Measurements from ENCODE around the gene SCN1A.
A peak's percentile ranks its signal among the peaks of the same experiment; 100 is the strongest.
"Not testable (repeated sequence)": the region's sequence is repeated elsewhere in the genome, so short reads cannot be mapped to it uniquely, and the experiment has no call there.

The SCN1A gene

DNA sequence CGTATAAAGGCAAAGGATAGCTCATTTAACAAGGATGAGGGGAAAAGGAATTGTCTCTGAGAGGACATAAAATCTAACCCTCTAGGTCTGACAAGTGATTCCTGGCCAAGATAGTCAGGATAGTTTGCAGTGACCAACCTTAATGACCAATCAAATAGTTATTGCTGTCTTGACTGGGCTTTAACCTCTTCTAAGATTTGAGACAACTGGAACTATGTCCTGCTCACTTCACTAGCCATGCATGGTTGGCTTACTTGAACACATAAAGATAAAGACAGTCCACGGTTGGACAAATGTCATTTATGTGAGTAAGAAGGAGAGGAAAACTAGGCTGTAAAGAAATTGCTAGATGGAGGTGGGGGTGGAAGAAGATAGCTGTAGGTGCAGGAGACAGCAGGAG lies 53.8 kb downstream of the SCN1A start:
- no peak for DNase-seq

- DNase-seq, result no peak
These were observed 57.6 kb downstream of the SCN1A start for GRCh38 chr2:166070231-166070630.

DNA sequence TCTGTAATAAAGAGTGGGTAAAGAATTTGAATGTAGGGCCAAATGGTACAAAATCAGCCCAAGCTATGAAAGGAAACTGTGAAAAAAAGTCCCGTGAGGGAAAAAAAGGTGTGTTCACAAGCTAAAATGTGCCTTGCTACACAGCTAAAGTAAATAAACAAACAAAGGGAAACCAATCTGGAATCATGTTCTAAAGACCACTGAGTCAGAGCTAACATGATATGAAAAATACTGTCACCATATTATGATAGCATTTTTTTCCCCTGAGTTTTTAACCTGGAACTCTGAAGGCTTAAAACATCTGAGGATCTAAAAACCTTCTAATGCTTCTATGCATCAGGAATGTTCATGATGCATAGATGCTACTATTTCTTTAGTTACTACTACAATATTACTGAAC lies 58.8 kb downstream of the SCN1A start:
- DNase-seq, result no peak

DNA sequence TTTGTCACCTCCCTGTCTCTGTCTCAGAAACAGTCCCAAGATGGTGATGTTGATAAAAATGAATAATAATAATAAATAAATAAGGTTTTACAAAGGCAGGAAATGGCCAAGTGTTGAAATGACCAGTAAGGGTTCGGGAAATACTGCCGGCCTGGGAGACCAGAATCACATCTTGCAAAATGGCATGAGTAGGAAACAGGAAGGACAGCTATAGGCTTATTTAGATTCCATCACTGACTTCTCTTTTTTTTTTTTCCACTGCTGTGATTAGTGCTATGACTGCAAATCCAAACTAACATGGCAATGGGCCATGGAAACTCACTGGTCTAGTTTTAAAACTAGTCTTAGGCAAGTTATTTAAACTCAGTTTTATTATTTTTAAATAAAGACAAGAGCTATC lies 60.6 kb downstream of the SCN1A start:
- DNase-seq, result no peak

DNA sequence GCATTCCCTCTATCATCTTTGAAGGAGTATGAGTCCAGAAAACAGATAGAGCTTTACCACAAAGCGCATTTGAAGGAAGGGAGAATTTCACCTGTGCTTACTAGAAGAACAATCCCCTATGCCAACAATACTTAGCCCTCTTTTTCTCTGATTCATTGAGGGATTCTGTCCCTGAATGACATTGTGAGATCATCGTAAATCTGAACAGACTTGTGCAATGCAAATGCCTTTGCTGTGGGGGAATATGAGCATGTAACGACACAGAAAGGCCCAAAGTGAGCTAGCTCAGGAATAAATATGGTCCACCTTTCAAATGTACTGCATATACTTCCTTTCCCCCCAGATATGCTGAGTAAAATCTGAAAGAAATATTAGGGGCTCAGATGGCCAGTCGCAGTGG lies 67.6 kb downstream of the SCN1A start:
- DNase-seq, result no peak

GRCh38 chr2:166057370-166058164 lies 70.3 kb downstream of the SCN1A start:
- DNase-seq, result peak; percentile 6

GRCh38 chr2:166044853-166045483 lies 82.9 kb downstream of the SCN1A start:
- DNase-seq, result no peak

GRCh38 chr2:166042768-166043390 lies 84.9 kb downstream of the SCN1A start:
- no peak for DNase-seq

- no peak for DNase-seq
These were observed 85.5 kb downstream of the SCN1A start for GRCh38 chr2:166042356-166042755.

- no peak for DNase-seq
These were observed 86.2 kb downstream of the SCN1A start for GRCh38 chr2:166041613-166042012.

DNA sequence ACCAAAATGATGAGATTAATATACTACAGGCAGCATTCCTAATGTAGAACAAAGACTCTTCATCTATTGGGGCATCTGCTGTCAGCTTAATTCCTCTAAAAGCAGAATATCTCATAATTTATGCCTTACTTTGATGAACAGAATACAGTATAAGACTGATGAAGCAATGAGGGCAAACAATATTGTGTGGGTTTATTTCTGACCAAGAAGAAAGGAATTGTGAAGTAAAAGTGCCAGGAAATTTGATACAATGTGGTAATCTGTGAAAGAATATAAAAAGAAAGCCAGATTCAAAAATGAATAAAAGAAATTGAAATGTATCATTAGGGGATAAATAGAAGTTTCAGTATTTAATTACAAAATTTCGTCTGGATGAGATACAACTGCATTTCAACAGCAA lies 95.5 kb downstream of the SCN1A start:
- no peak for DNase-seq

DNA sequence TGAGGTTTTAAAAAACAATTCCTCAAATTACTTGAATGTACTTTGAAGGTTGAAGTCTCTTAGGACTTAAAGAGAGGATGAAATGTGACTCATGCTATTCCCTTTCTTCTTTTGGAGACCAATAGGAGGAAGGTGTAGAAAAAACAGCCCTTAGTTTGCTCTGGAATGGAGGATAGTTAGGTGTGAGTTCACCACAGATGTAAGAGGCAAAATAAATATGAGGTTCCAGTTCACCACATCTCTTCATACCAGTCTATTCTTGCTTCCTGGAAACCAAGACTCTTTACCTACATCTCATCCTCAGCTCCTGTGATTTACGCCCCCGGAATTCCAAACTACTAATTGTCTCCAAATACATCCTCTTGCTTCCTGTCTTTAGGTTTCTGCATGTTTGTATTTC lies 96.8 kb downstream of the SCN1A start:
- no peak for DNase-seq

GRCh38 chr2:166025313-166025712 lies 102.5 kb downstream of the SCN1A start:
- DNase-seq, result no peak

DNA sequence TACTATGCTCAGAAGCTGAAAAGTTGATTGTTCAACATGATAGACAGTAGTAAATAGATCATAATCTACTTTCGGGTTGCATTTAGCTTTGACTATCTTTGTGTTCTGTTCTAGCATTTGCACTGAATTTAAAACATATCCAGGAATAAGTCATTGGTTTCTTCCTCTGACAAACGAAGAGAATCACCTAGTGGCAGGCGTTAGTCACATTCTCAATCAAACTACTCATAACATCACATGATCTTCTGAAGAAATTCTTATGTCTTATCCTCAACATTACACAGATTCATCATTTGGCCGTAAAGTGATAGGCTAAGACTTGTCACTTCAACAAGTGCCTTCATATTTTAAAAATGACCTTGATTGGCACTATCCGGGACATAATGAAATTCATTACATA lies 110.6 kb downstream of the SCN1A start:
- no peak for DNase-seq

DNA sequence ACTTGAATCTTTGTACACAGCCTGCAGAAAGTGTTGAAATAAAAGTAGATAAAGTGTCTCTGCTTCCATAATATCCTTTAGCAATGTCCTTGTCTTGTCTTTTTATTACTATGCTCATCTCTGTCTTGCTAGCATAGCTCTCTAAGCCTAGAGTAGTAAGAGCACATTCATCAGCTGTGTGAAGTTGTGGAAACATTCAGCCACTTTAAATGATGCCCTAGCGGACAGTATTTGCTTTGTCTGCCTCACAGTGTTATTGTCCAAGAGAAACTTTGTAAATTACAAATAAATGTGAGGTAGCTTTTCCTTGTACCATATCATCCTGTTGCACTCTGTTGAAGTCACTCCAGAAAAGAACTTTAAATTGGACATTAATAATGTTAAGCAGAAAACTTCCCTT lies 113.9 kb downstream of the SCN1A start:
- no peak for DNase-seq

DNA sequence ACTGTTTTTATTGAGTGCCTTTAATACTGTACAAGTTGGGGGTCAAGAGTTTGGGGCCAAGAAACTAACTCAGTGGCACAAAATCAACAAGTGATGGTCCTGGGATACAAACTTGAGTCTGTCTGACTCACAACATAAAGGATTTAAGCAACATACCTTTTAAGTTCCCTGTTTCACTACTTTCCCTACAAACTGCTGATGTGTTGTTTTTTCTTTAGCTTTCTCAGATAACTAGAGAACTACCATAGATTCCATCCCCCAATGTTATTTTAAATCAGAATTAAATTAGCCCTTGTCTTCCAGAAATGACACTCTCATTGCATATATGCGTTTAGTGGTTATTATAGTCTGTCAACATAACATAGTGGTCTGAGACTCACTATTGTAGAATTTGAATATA lies 116.2 kb downstream of the SCN1A start:
- DNase-seq, result no peak

GRCh38 chr2:166000401-166000800 lies 127.4 kb downstream of the SCN1A start:
- no peak for DNase-seq

DNA sequence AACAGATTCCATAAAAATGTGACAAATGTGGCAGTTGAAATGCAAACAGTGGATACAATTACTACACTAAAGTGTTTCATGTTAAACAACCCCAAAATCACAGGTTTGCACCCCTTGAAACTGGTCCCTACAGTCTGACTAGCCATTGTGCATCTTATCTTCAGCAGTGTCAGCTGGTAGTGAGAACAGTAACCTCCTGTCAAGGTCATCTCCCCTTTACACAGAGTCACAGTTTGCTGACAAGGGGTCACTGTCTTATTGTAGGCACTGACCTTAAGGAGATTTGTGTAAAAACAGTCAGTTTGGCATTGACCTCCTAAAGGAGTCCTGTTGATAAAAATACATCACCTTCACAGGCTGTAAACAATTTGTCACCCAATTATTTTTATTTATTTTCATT lies 137.0 kb downstream of the SCN1A start:
- DNase-seq, result no peak

- peak; percentile 34 for DNase-seq
These were observed 138.0 kb downstream of the SCN1A start for GRCh38 chr2:165989851-165990250.

DNA sequence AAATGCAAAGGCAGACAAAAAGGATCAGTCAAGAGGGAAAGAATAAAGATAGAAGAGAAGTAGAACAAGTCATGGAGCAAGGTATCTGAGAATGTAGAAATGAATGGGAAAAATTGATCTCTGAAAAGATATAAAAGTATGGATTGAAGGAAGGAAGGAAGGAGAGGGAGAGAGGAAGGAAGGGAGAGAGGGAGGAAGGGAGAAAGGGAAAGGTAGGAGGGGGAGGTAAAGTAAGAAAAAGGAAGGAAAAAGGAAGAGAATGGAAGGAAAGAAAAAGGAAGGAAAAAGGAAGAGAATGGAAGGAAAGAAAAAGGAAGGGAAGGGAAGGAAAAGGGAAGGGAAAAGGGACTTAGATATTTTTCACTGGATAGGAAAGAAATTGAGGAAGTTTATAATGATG lies 142.7 kb downstream of the SCN1A start:
- no peak for DNase-seq

- DNase-seq, result not testable (repeated sequence)
These were observed 155.7 kb downstream of the SCN1A start for GRCh38 chr2:165972161-165972560.

GRCh38 chr2:165970663-165971062 lies 157.2 kb downstream of the SCN1A start:
- no peak for DNase-seq

- DNase-seq, result no peak
These were observed 158.6 kb downstream of the SCN1A start for GRCh38 chr2:165969227-165969626.

GRCh38 chr2:165967746-165968145 lies 160.1 kb downstream of the SCN1A start:
- no peak for DNase-seq
